GM12874 (cell line): ENCODE results near the gene ENPP7.

Experiments
- CTCF ChIP-seq: IDR thresholded peaks from 2 replicates; pipeline ENCODE4 v1.5.1; 2011; ENCODE audit warnings: low read depth, mild to moderate bottlenecking, control low read depth, low read length, moderate library complexity; ENCODE audit not compliant: insufficient read depth

ENPP7 gene

GRCh38 chr17:79775632-79776031 is 44.9 kb downstream of the ENPP7 start:
- TF ChIP-seq CTCF, result no peak

- TF ChIP-seq CTCF, result no peak
These were observed 45.8 kb downstream of the ENPP7 start for GRCh38 chr17:79776376-79777119.

- peak; percentile 43; the same call in 1 of the 2 replicates for TF ChIP-seq CTCF
These were observed 46.6 kb downstream of the ENPP7 start for GRCh38 chr17:79777120-79777893.

- no peak for TF ChIP-seq CTCF
These were observed 47.3 kb downstream of the ENPP7 start, which contains the start of gene CBX2 for GRCh38 chr17:79777894-79778503. CBX2 (plus strand) TSS chr17:79778148; CDS start chr17:79778236, 88 bp downstream.

GRCh38 chr17:79778504-79779083 is 47.9 kb downstream of the ENPP7 start:
- no peak for TF ChIP-seq CTCF

- TF ChIP-seq CTCF, result no peak
These were observed 48.4 kb downstream of the ENPP7 start for GRCh38 chr17:79779084-79779529.
